T follicular helper cell (primary cell): ENCODE data around the gene HOXD12.

Source experiments
- DNase-seq: peaks from one replicate; pipeline ENCODE4 v3.0.0-alpha.2; 2020; ENCODE audit warnings: low read depth

The HOXD12 gene

DNA sequence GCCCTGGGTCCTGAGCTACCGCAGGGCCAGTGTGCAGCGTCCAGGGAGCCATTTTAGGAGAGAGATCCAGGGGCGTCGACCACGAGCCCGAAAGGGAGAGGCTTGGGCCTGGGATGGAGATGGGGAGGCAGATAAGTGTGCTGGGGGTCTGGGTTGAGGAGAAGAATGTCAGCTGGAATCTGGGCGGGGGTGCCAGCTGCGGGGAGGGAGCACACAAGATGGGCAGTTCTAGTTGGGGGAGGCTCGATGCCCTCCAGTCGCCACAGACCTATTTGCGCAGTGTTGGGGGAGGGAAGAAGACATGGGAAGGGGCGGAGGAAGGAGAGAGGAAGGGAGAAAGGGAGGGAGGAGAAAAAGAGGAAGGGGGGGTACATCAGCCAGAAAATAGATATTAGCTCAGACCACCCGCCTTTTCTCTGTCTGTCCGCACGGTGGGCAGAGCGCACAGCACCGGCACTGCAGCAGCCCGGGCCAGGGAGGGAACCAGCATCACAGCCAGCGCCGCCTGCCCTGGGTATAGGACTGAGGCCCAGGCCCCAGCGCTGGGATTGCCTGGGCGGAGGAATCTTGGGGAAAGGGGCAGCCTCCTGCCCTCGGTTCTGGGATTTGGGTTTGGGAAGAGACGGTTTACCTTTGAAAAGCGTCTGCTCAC, 5.6 kb downstream of the HOXD12 start:
- no peak for DNase-seq

DNA sequence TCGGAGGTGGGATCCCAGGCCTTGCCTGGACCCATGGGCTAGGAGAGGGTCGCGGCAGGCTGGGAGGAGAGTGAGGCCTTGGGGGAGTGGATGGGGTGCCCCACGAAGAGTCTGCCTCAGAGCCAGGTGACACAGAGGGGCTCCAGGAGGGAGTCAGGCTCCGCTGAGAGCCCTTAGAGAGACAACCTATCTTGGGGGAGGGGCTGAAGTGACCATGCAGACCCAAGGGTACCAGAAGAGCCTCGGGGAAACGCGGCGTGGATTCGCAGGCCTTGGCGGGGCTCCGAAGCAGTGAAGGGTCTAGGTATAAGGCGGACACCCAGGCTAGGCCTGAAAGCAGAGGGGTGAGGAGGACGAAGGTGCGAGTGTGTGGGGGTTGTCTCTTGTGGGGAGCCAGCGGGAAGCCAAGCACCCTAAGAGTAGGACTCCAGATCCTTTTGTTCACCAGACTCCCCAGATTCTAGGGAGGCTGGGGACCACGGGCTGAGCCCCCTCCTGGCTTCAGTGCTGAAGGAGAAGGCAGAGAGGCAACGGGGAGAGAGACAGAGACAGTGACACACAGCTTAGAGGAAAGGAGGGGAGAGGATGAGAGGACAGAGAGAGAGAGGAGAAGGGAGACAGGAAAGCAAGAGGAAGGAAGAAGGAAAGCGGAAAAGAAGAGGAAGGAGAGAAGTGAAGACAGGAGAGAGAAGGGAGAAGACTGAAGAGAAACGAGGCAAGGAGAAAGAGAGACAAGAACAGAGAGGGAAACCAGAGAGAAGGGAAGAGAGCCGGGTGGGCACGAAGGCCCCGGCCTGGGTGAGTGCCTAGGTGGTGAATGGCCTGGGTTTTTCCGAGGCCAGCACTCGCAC, 6.4 kb downstream of the HOXD12 start:
- DNase-seq: no peak

DNA sequence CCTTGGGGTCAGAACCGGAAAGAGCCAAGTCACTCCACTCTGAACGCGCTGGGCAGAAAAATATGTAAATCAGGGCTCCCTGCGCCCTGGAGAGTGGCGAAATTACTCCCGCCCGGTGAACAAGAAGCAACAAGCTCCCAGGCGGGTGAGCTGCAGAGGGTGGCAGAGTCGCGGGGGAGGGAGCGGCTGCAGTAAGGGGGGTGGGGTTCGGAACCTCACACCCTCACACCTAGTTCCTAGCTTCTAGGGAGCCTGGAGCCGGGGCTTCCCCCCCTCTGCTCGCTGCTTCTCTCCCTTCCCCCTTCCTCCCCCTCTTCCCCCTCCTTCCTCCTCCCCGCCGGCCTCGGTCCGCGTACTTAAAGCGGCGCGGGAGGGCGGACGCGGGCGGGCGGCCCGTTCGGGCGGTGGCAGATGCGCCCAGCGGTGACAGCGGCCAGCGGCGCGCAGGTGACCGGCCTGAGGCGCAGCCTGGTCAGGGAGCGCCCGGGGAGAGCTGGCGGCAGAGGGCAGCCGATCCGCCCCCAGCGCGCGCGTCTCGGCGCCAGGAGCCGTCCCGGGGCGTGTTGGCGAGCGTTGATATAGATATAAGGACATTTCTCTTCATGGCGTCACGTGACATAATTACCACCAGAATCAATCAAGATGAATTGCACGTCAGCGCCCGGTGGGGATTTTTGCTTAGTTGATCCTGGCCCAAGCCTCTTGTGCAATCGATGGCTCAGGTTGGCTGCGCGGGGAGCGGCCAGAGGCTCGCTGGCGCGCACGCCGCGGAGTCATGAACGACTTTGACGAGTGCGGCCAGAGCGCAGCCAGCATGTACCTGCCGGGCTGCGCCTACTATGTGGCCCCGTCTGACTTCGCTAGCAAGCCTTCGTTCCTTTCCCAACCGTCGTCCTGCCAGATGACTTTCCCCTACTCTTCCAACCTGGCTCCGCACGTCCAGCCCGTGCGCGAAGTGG, 7.3 kb downstream of the HOXD12 start, which contains the start of gene HOXD11:
Gene HOXD11 (plus strand): TSS at position 700 of the 959 bp plus-strand sequence. CDS start 76 bp downstream, at position 776.
- no peak for DNase-seq

DNA sequence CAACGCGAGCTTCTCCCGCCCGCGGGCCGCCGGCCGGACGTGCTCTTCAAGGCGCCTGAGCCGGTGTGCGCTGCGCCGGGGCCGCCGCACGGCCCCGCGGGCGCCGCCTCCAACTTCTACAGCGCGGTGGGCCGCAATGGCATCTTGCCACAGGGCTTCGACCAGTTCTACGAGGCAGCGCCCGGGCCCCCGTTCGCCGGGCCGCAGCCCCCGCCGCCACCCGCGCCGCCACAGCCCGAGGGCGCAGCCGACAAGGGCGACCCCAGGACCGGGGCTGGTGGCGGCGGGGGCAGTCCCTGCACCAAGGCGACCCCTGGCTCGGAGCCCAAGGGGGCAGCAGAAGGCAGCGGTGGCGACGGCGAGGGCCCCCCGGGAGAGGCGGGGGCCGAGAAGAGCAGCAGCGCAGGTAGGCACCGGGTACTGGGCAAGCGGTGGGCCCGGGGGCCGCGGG, 8.2 kb downstream of the HOXD12 start:
- DNase-seq: no peak

DNA sequence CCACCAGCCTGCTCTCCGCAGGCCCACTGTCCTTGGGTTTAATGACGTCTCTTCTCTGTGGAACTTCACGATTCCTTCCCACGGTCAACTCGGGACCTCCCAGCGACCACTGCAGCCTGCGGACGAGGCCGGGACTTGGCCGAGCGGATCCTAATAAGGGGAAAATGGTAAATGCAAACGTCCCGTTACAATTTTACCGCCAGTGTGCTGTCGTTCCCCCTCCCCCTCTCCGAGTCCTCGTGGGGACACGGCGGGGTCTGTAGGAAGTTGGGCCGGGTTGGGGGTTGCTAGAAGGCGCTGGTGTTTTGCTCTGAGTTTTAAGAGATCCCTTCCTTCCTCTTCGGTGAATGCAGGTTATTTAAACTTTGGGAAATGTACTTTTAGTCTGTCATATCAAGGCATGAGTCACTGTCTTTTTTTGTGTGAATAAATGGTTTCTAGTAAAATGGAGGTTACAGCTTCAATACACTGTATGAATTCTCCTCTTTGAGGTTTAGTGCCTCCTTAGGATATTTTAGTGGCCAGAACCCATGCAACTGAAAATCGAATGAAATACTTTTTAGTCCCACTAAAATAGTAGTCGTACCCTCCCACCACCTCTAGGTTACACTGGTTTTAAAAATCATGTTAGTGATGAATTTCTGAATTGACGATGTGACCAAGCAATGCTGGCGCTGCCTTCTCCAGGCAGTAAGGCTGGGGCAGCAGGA, 9.8 kb downstream of the HOXD12 start:
- no peak for DNase-seq

DNA sequence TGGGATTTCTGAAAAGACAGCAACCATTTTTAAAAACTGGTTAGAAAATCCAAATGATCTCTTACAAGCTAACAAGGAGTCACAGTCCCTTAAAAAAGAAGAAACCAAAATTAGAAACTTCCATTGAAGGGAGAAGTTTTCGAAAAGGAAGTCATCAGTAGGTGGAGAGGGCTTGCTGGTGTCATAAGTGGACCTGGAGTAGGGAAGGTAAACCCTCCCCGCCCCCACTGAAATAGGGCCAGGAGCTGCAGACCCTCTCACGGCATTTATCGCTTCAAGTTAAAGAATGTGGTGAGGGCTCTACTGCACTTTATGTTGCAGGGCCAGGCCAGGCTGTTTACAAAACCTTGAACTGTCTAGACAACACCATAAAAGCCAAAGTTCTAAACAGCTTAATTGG, 10.4 kb downstream of the HOXD12 start:
- no peak for DNase-seq

DNA sequence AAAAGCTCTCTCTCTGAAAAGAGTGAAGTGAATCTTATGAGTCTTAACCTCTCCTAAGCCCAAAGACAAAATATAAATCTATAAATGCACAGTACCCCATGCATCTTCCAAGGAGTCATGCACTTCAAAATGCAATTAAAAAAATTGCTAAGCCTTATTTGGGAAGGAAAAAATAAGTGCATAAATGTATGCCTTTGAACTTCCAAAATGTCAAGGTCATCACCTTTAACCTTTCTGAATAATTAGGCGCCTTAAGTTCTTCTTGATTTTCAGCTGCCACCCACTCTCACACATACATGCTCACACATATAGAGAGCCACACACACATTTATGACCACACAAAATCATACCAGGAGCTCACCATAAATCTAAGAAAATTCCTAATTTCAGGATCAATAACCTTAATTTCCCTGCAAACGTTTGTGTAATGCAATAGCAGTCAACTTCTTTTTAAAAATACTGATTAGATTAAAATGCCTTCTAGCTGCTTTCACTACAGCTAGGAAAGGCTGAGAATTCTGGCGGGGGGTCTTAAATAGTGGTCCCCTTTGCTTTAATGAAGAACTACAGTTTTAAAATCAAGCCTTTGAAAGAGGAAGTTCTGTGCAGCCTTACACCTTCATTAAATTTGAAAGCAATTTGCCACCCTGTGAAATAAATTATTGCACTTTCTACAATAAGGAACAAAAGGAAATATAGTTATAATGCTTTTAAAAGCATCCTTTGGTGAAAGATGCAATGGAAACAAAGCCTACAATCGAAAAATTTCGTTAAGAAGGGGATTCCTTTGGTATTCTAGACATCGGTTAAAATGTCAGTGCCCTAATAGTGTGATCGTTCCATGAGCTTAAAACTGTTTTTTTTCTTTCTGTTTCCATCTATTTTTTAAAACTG, 11.1 kb downstream of the HOXD12 start:
- DNase-seq: no peak

DNA sequence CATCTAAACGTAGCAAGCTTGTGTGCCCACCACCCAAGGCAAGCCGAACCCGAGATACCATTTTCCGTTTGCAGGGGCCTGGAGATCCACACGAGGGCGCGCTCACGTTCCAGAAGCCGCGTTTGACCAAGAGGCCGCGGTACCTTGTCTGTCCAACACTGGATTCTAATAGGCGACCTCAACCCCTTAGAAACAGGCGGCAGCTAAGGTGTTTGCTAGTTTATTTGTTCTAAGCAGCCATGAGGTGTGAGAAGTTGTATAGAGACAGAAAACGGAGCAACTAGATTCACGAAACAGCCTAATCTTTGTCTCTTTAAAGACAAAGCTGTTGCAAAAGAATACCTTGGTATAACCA, 11.7 kb downstream of the HOXD12 start:
- DNase-seq: no peak

DNA sequence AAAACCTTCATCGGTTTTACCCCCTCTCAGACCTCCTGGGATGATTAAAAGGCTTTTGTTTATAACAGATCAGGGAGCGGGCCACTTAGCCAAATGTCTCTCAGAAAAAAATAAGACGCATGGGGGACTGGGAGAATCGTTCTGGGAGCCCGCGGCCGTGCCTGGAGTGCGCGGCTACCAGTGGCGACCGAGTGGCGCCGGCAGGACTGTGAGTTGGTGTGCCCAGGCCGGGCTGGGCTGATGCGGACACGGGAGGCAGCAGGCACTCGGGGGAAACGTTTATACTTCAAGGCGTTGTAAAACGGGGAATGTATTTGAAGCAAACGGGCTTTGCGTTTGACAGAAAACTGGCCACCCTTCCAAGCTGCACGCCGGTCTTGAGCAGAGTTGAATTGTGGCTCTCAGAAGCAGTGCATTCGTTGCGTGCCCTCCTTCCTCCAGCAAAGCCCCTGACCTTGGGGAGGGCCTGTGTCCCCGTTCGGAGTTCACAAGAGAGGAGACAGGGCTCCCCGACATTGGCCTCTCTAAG, 12.3 kb downstream of the HOXD12 start:
- no peak for DNase-seq

DNA sequence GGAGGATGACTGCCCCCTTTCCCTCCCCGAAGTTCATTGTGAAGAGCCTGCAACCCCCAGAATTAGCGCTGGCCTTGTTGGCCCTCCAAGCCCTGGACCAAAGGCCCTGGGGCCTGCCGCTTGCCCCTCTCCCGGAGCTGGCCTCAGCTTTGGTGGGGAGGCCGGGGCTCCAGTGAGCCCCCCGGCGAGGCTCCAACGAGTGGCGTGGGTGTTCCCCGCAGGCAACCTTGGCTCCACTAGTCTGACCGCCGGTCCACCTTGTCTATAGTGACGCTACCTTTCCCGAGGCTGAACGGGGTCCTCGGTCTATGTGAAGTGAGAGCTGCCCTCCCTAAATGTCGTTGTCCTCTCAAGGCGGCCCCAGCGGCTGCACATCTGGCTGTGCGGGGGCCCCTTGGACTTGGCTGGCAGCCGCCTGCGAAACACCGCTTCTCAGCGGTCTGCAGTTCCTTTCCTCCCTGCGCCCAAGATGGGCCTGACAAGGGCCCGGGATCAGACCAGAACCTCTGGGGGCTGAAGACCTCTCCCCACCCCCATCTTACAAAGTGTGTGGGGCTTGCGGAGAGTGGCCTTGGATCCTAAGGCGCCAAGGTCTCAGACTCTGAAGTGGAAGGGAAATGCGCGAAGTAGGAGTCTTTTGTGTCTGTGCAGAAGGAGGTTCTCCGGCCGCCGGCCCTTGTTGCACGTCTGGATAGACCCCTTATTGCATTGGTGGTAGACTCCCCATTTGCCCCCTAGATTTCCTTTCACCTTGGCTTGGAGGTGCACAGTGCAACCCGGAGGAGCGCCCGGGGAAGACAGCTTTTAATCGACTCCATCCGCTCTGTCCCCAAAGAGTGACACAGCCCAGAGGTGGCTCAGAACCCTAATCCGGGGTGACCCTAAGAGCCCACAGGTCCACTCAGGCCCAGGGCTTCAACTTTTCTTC, 13.0 kb downstream of the HOXD12 start:
- DNase-seq: no peak

DNA sequence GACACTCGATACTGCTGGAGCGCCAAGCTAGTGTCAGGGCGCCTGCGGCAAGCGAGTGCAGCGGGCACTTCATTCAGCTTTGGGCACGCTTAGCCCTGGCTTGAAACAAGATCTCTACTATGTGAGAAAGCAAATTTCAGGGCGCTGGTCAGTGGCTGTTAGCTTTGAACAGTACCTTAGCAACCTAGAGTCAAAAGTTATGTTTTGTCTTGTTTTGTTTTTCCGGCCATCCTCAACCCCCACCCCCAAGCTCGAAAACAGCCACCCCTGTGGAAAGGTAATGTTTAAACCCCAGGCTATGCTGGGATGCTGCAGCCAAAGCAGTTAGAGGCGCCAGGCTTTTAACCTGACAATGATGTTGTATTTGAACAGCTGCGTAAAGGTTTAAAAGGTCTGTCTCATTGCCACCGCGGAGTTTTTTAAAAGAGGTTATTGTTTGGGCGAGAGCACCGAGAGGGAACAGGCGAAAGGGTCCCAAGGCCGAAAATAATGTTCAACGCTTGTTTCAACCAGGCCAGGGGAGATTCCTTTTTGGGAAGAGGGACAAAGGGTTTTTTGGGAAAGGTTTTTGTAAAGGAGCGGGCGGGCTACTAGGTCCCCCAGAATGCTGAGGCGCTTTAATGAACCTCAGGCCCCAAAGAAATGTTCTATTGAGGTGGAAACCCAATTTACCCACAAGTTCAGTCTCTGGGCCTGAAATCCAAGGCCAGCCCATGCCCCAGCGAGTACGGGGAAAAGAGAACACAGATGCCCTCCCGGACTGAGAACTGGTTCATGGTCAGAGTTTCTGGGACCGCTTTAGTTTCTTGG, 14.7 kb downstream of the HOXD12 start:
- no peak for DNase-seq

DNA sequence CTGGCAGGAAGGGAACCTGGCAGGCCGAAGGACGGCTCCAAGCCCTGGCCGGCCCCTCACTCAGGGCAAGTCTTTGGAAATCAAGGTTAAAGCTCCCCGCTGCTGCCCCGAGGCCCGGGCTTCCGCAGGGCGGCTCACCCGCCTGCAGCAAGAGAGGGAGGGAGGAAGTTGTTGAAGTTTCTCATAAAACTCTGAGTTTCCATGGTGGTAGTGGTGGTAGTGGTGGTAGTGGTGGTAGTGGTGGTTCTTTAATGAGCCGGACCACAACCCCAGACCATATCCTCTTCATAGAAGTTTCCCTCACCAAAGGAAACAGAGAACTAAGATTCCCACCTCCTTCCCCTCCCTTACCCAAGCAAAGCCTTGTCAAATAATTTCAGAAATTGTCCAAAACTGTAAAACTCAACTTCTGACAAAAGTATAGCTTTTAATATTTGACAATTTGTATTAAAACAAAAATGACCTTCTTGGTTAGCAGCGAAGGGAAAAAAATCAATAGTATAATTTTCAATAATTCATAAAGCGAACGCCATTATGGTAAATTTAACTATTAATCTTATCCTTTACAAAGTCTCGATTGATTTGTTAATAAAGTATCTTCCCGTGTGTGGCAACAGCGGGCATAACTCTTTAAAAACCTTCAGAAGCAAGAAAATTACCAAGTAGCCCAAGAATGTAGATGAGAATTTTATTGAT, 15.5 kb downstream of the HOXD12 start:
- DNase-seq: no peak

DNA sequence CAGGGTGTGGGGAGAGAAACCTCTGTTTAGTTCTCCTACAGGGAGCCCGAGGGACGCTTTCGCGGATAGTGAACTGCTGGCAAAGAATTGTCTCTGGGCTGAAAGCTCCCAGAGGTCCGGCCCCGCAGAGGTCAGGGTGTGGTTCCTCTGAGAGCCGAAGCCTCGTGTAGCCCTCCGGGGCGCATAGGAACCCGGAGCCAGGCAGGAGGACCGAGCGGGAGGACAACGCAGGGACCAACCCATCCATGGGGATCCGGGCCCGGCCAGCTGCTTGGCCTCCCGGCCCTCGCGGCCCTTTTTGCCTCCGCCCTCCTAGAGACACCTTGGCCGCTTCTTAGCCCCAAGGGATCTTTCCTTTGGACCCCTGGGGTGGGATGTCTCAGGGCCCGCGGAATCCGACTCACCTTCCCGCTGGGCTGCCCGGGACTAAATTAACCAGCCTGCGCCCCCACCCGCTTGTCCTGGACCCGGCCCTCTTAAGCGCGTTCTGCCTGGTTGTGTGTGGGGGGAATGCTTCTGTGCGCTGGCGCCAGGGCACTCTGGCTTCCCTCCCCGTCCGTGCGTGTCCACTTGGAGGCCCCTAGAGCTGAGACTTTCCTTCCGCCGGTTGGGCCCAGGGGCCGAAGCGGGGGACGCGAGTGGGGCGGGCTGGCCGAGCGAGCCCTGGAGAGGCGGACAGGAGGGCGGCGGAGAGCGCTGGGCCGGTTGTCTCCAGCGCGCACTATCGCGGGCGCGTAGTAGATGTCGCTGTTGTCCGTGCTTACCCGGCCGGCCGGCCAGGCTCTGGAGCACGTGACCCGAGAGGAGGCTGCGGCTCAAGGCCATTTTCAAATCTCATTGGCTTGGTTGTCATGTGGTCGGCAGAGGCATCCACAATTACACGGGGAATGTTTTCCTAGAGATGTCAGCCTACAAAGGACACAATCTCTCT, 16.6 kb downstream of the HOXD12 start, which contains the start of gene HOXD10:
Gene HOXD10 (plus strand): TSS at position 896 of the 931 bp plus-strand sequence. CDS start 56 bp downstream, outside the sequence.
- DNase-seq: no peak

DNA sequence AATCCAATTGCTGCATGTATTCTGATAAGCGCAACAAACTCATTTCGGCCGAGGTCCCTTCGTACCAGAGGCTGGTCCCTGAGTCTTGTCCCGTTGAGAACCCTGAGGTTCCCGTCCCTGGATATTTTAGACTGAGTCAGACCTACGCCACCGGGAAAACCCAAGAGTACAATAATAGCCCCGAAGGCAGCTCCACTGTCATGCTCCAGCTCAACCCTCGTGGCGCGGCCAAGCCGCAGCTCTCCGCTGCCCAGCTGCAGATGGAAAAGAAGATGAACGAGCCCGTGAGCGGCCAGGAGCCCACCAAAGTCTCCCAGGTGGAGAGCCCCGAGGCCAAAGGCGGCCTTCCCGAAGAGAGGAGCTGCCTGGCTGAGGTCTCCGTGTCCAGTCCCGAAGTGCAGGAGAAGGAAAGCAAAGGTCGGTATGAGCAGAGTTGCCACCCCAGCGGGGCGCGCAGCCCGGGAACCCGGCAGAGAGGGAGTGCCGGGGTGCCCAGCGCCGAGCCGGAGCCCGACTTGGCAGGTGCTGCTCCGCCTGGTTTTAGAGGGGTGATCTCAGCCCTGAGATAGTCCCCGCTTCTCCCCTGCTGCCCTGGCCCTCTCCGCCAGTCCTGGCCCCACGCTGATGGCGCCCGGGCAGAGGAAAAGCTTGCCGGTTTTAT, 17.7 kb downstream of the HOXD12 start:
- DNase-seq: no peak

DNA sequence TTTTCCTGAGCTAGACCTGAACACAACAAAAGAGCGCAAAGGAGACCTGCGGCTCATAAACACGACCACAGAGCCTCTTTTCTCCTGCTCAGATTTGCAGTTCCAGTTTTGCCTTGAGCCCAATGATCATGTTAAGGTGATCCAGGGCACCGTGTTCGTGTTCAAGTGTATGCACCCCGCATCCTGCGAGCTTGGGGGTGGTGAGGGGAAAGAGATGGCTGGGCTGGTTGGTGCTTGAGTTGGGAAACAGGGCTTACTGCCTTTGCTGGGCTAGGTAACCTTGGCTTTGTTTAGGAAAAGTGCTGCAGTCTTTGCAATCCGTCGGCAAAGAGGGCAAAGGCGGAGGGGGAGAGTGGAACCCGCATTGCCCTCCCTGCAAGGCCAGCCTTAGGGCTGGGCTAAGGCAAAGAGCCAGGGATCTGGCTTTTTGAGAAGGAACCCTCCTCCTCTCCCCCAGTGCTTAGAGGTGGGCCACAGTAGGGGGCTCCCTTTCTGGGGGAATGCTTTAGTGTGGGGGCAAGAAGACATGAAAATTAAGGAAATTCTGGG, 18.3 kb downstream of the HOXD12 start:
- no peak for DNase-seq
